HEK293 (cell line): ENCODE measurements around the gene EPB41L2.

ENCODE experiments used
- GLI2 ChIP-seq: fragments of 450-650 bp; formaldehyde crosslinking; IDR thresholded peaks from 2 replicates; pipeline ENCODE4; 2017; ENCODE audit warnings: missing biosample characterization, missing genetic modification characterization, low read depth, borderline replicate concordance
- HOXA7 ChIP-seq: sonication (generic); formaldehyde crosslinking; IDR thresholded peaks from 2 replicates; pipeline ENCODE4 v1.8.1; 2022; ENCODE audit warnings: missing genetic modification reagents, borderline replicate concordance
- HOXD13 ChIP-seq: sonication (generic); formaldehyde crosslinking; IDR thresholded peaks from 2 replicates; pipeline ENCODE4 v1.8.0; 2022; ENCODE audit warnings: missing genetic modification reagents, borderline replicate concordance
- IKZF3 ChIP-seq: fragments of 450-650 bp; IDR thresholded peaks from 2 replicates; pipeline ENCODE4 v1.5.0; 2018; ENCODE audit warnings: missing biosample characterization, mild to moderate bottlenecking, missing genetic modification characterization, moderate library complexity
- PRDM10 ChIP-seq: fragments of 450-650 bp; formaldehyde crosslinking; IDR thresholded peaks from 2 replicates; pipeline ENCODE4 v1.5.1; 2016; ENCODE audit warnings: missing biosample characterization, missing genetic modification characterization
- PRDM6 ChIP-seq: fragments of 450-650 bp; formaldehyde crosslinking; IDR thresholded peaks from 2 replicates; pipeline ENCODE4 v1.5.1; 2017; ENCODE audit warnings: missing biosample characterization, missing genetic modification characterization
- SP3 ChIP-seq: fragments of 450-650 bp; formaldehyde crosslinking; IDR thresholded peaks from 2 replicates; pipeline ENCODE4 v1.5.1; 2016; ENCODE audit warnings: missing biosample characterization, missing genetic modification characterization
- SP7 ChIP-seq: fragments of 450-650 bp; formaldehyde crosslinking; IDR thresholded peaks from 2 replicates; pipeline ENCODE4 v1.5.1; 2016; ENCODE audit warnings: missing biosample characterization, missing genetic modification characterization
- ZBTB6 ChIP-seq: fragments of 450-650 bp; formaldehyde crosslinking; IDR thresholded peaks from 2 replicates; pipeline ENCODE4 v1.5.1; 2017; ENCODE audit warnings: missing biosample characterization, missing genetic modification characterization
- ZNF175 ChIP-seq: fragments of 450-650 bp; formaldehyde crosslinking; IDR thresholded peaks from 2 replicates; pipeline ENCODE4 v1.5.1; 2016; ENCODE audit warnings: missing biosample characterization, missing genetic modification characterization
- ZNF24 ChIP-seq: fragments of 450-650 bp; formaldehyde crosslinking; IDR thresholded peaks from 2 replicates; pipeline ENCODE4 v1.5.1; 2016; ENCODE audit warnings: missing biosample characterization, missing genetic modification characterization
- ZNF280C ChIP-seq: fragments of 450-650 bp; formaldehyde crosslinking; IDR thresholded peaks from 2 replicates; pipeline ENCODE4 v1.5.1; 2016; ENCODE audit warnings: missing biosample characterization, missing genetic modification characterization
- ZNF280D ChIP-seq: fragments of 450-650 bp; formaldehyde crosslinking; IDR thresholded peaks from 2 replicates; pipeline ENCODE4 v1.5.1; 2016; ENCODE audit warnings: missing biosample characterization, missing genetic modification characterization
- ZNF302 ChIP-seq: fragments of 450-650 bp; formaldehyde crosslinking; IDR thresholded peaks from 2 replicates; pipeline ENCODE4 v1.5.1; 2016; ENCODE audit warnings: missing biosample characterization, missing genetic modification characterization, low read depth
- ZNF350 ChIP-seq: fragments of 450-650 bp; formaldehyde crosslinking; IDR thresholded peaks from 2 replicates; pipeline ENCODE4 v1.5.0; 2017; ENCODE audit warnings: missing biosample characterization, mild to moderate bottlenecking, missing genetic modification characterization
- ZNF362 ChIP-seq: fragments of 450-650 bp; formaldehyde crosslinking; IDR thresholded peaks from 2 replicates; pipeline ENCODE4 v1.5.1; 2016; ENCODE audit warnings: missing biosample characterization, missing genetic modification characterization
- ZNF366 ChIP-seq: fragments of 450-650 bp; formaldehyde crosslinking; conservative IDR thresholded peaks from 2 replicates; pipeline ENCODE4 v1.5.1; 2016; ENCODE audit warnings: missing biosample characterization, missing genetic modification characterization
- ZNF426 ChIP-seq: fragments of 450-650 bp; formaldehyde crosslinking; IDR thresholded peaks from 2 replicates; pipeline ENCODE4 v1.5.1; 2017; ENCODE audit warnings: missing biosample characterization, missing genetic modification characterization, mild to moderate bottlenecking, inconsistent platforms, moderate library complexity
- ZNF513 ChIP-seq: fragments of 450-650 bp; IDR thresholded peaks from 2 replicates; pipeline ENCODE4 v1.5.1; 2018; ENCODE audit warnings: missing biosample characterization, missing genetic modification characterization
- ZNF596 ChIP-seq: fragments of 450-650 bp; IDR thresholded peaks from 2 replicates; pipeline ENCODE4 v1.5.0; 2018; ENCODE audit warnings: missing biosample characterization, mild to moderate bottlenecking, missing genetic modification characterization, moderate library complexity
- ZNF621 ChIP-seq: fragments of 450-650 bp; formaldehyde crosslinking; IDR thresholded peaks from 2 replicates; pipeline ENCODE4 v1.5.1; 2017; ENCODE audit warnings: missing biosample characterization, missing genetic modification characterization
- ZNF623 ChIP-seq: fragments of 450-650 bp; formaldehyde crosslinking; IDR thresholded peaks from 2 replicates; pipeline ENCODE4 v1.5.1; 2016; ENCODE audit warnings: missing biosample characterization, missing genetic modification characterization
- ZNF677 ChIP-seq: fragments of 450-650 bp; IDR thresholded peaks from 2 replicates; pipeline ENCODE4 v1.5.0; 2018; ENCODE audit warnings: missing biosample characterization, mild to moderate bottlenecking, missing genetic modification characterization, moderate library complexity
- ZNF776 ChIP-seq: fragments of 450-650 bp; formaldehyde crosslinking; IDR thresholded peaks from 2 replicates; pipeline ENCODE4 v1.5.0; 2017; ENCODE audit warnings: missing biosample characterization, missing genetic modification characterization, borderline replicate concordance
- ZNF792 ChIP-seq: fragments of 450-650 bp; formaldehyde crosslinking; IDR thresholded peaks from 2 replicates; pipeline ENCODE4 v1.5.1; 2016; ENCODE audit warnings: missing biosample characterization, missing genetic modification characterization

Gene EPB41L2

GRCh38 chr6:130961148-130961547, 101.9 kb downstream of the EPB41L2 start (continued):
- TF ChIP-seq ZNF280D: no peak
- peak; percentile 72; the same call in 1 of the 2 replicates for TF ChIP-seq ZNF24
- TF ChIP-seq ZNF366 (tag by site-specific recombination): peak; percentile 60
- peak; percentile 86 for TF ChIP-seq SP7 (tag by site-specific recombination)
- no peak for TF ChIP-seq ZNF596 (tag by site-specific recombination)
- no peak; the same call in 1 of the 2 replicates for TF ChIP-seq GLI2 (tag by site-specific recombination)
- TF ChIP-seq ZNF175 (tag by site-specific recombination): no peak
- TF ChIP-seq ZNF302 (tag by site-specific recombination): no peak
- TF ChIP-seq ZNF776 (tag by site-specific recombination): no peak
- no peak for TF ChIP-seq ZNF677 (tag by site-specific recombination)
- no peak for TF ChIP-seq ZNF280C (tag by site-specific recombination)
- 0 out of 2 replicates have a peak, but pooled peaks have one; percentile 30 for TF ChIP-seq IKZF3
- TF ChIP-seq ZNF623 (tag by site-specific recombination): no peak
- peak; percentile 71 for TF ChIP-seq PRDM6 (tag by site-specific recombination)
- peak; percentile 93 for TF ChIP-seq ZNF513
- no peak for TF ChIP-seq SP3 (tag by site-specific recombination)
- TF ChIP-seq PRDM10 (tag by site-specific recombination): peak; percentile 27; the same call in 1 of the 2 replicates
- no peak for TF ChIP-seq ZBTB6 (tag by site-specific recombination)
- TF ChIP-seq HOXA7 (CRISPR knock-in tag): no peak
- TF ChIP-seq ZNF792 (tag by site-specific recombination): no peak
- no peak for TF ChIP-seq HOXD13 (CRISPR knock-in tag)
- no peak for TF ChIP-seq ZNF621
- no peak for TF ChIP-seq ZNF426 (tag by site-specific recombination)
- TF ChIP-seq ZNF362: peak; percentile 81; the same call in 1 of the 2 replicates
- 0 out of 2 replicates have a peak, but pooled peaks have one; percentile 28 for TF ChIP-seq ZNF350 (tag by site-specific recombination)
